Psoas muscle (tissue), 8 donors: ENCODE measurements around the gene SORBS1. TPM values are rescaled to one million over a fixed set of nuclear protein-coding genes. Genes with fewer than 3 reads are reported as not detected.

Experiments
- ATAC-seq, 4 donors: fragments of 200-7000 bp; cut with Tn5 transposase; one replicate each; pipeline ENCODE4 v1.9.1; 2020; ENCODE audit warnings: moderate library complexity in 3 of 4, mild to moderate bottlenecking in 2 of 4
- DNase-seq, 2 donors: peaks; one replicate each; pipeline ENCODE4 v3.0.0-alpha.2; 2020
- H3K27ac ChIP-seq: fragments of 200-600 bp; one replicate; pipeline ENCODE4 v1.8.0; 2022
- H3K27me3 ChIP-seq, 3 donors: fragments of 200-600 bp in 1 of 3; one replicate each; pipeline versions ENCODE4 v1.6.1 to v1.8.0; 2013 to 2022; ENCODE audit warnings: low read length in 2 of 3, mild to moderate bottlenecking in 2 of 3, moderate library complexity in 1 of 3; ENCODE audit not compliant: insufficient read depth in 3 of 3
- H3K36me3 ChIP-seq, 2 donors: fragments of 200-600 bp in 1 of 2; one replicate each; pipeline versions ENCODE4 v1.6.1 to v1.8.0; 2013 to 2022; ENCODE audit warnings: low read depth in 1 of 2, mild to moderate bottlenecking in 1 of 2, moderate library complexity in 1 of 2; ENCODE audit not compliant: insufficient read depth in 1 of 2
- H3K4me1 ChIP-seq: fragments of 200-600 bp; one replicate; pipeline ENCODE4 v1.8.0; 2022
- H3K4me3 ChIP-seq: fragments of 200-600 bp; one replicate; pipeline ENCODE4 v1.8.0; 2022; ENCODE audit warnings: mild to moderate bottlenecking
- H3K9me3 ChIP-seq: fragments of 200-600 bp; one replicate; pipeline ENCODE4 v1.8.0; 2022
- WGBS, 3 donors: extraction: QIAGEN DNeasy Blood & Tissue Kit; methylation state at CpG; one replicate each; pipeline versions ENCODE4 v1.1.6 to v1.1.7; 2013; 5-methylcytosine and 5-hydroxymethylcytosine counted together
- intact Hi-C, 2 donors: fragments of 100-400 bp; cut with DNase I; formaldehyde crosslinking; loops; one replicate each; pipeline versions ENCODE4 v1.11.0 to v1.14.2; 2022
- polyA plus RNA-seq, 3 donors: library from polyadenylated mRNA; stranded (reverse); fragments of 200-250 nt; gene quantifications; one replicate each; pipeline ENCODE4 v1.2.3, GENCODE V29; 2013
- total RNA-seq, 4 donors: library from RNA; stranded (reverse); fragmentation: NEBNext Ultra II Directional in 2 of 4; extraction: Animal tissue kit (Norgen Biotek cat#: 25700) in 2 of 4; gene quantifications; one replicate each; pipeline versions ENCODE4 v1.2.1 to v1.2.4, GENCODE V29; 2021 to 2023
- TF ChIP-seq, protein P1 (sequence below): fragments of 200-600 bp; IDR thresholded peaks from one replicate; pipeline ENCODE4 v1.8.0; 2022; ENCODE audit warnings: antibody characterized with exemption
- donor health status: healthy with polysubstance abuse.
- donor health status: DM: no; HTN: no; CAD: no; lungs with moderate emphysema.
- donor health status: Bipolar disorder and iron deficiency.
- donor health status: healthy.
- donor health status: DM: yes; HTN: yes; CAD: no.
- donor health status: DM: no; HTN: no; CAD: no.
- donor health status: DM: no; HTN: no; CAD: no.
- donor health status: DM: yes; HTN: yes; CAD: no.

The SORBS1 gene
- total and polyA plus RNA-seq, 7 donors, result 17.3 to 306 (median 145) TPM

DNA sequence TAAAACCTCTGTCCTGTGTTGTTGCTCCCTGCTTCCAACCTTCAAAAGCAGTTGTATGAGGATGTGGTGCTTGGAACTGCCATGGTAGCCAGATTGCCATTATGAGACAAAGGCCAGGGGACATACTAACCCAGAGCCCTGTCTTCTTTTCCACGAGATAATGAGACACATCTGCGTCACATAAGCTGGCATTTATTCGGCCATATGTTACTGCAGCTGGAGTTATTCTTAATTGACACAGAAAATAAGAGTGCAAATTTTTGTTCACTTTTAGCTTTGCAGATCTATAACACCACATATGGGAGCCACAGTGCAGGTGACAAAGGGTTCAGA, 254.9 kb downstream of the SORBS1 start:
- Histone ChIP-seq H3K36me3 (no peaks in the 10 kb centered on the region), H3K27me3 (no peaks in the 10 kb centered on the region), H3K9me3 (no peaks in the 10 kb centered on the region), H3K4me1 (peaks cover 20% of the 10 kb centered on the region), H3K27ac (no peak overlapping the region), H3K4me3 (no peak overlapping the region)
- intact Hi-C loops, result no loop called here
- TF ChIP-seq, protein P1, sequence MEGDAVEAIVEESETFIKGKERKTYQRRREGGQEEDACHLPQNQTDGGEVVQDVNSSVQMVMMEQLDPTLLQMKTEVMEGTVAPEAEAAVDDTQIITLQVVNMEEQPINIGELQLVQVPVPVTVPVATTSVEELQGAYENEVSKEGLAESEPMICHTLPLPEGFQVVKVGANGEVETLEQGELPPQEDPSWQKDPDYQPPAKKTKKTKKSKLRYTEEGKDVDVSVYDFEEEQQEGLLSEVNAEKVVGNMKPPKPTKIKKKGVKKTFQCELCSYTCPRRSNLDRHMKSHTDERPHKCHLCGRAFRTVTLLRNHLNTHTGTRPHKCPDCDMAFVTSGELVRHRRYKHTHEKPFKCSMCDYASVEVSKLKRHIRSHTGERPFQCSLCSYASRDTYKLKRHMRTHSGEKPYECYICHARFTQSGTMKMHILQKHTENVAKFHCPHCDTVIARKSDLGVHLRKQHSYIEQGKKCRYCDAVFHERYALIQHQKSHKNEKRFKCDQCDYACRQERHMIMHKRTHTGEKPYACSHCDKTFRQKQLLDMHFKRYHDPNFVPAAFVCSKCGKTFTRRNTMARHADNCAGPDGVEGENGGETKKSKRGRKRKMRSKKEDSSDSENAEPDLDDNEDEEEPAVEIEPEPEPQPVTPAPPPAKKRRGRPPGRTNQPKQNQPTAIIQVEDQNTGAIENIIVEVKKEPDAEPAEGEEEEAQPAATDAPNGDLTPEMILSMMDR, result no peak
- DNase-seq (no peak), ATAC-seq (no peak)
- 69 to 76% (median 74%) methylated on average over 3 of the region's 3 CpGs for WGBS, 3 donors

DNA sequence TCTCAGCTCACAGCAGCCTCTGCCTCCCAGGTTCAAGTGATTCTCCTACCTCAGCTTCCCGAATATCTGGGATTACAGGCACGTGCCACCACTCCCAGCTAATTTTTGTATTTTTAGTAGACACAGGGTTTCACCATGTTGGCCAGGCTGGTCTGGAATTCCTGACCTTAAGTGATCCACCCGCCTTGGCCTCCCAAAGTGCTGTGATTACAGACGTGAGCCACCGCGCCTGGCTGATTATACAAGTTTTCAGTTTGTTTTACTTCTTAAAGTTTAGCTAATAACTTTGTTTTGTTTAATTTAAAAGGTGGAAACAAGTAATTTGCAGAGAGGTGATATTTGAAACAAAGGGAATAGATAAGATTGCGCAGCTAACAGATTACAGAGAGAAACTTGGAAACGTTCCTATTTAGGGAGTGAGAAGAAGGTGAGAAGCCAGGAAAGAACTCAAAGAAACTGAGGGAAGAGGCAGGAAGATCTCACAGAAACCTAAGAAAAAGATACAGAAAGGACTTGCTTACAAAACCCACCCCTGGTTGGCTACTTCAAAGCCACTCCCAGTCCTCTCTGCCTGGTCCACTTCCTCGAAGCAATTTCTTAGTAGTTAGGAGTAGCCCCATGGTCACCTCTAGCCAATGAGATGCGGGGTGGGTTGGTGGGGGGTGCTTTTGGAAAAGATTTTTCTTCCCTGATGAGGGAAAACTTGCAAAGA, 255.4 kb downstream of the SORBS1 start:
- Histone ChIP-seq H3K4me3 (no peak overlapping the region), H3K4me1 (peaks cover 20% of the 10 kb centered on the region), H3K9me3 (no peaks in the 10 kb centered on the region), H3K27me3 (no peaks in the 10 kb centered on the region), H3K27ac (no peak overlapping the region), H3K36me3 (no peaks in the 10 kb centered on the region)
- TF ChIP-seq, protein P1, result no peak
- WGBS, 3 donors, result 56 to 60% (median 58%) methylated on average over 10 of the region's 10 CpGs
- intact Hi-C loops, result no loop called here
- ATAC-seq (no peak), DNase-seq (no peak)

GRCh38 chr10:95304976-95305375, 256.2 kb downstream of the SORBS1 start:
- peaks cover 19% of the 10 kb centered on the region for H3K4me1 ChIP-seq
- intact Hi-C loops, result no loop called here
- H3K27me3 ChIP-seq, result no peaks in the 10 kb centered on the region
- H3K4me3 ChIP-seq, result no peak overlapping the region
- H3K9me3 ChIP-seq, result no peaks in the 10 kb centered on the region
- H3K27ac ChIP-seq, result no peak overlapping the region
- WGBS, 3 donors, result 81 to 93% (median 82%) methylated on average over 2 of the region's 2 CpGs
- ATAC-seq (no peak), DNase-seq (no peak)
- TF ChIP-seq, protein P1, result no peak
- H3K36me3 ChIP-seq, result no peaks in the 10 kb centered on the region

DNA sequence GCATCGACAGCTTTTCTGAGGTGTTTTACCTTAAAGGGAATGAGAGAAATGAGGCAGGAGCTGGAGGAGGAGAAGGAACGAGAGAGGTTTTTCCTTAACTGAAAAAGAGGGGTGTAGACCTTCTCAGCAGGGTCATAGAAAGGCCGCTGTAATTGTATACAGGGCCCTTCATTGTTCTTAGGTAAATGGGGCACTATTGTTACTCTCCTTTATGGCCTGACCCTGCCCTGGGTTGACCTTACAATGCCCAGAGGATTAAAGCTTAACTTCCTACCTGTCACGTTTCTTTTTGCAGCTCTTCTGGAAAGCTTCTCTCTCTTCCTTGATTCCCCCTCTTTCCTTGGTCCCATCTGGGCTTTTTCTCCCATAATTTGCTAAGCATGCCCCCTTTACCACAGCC, 256.7 kb downstream of the SORBS1 start:
- intact Hi-C loops, result no loop called here
- 57 to 65% (median 62%) methylated on average over 4 of the region's 4 CpGs for WGBS, 3 donors
- ATAC-seq, result no peak

More for the DNA sequence above, 256.7 kb downstream of the SORBS1 start:
- no peaks in the 10 kb centered on the region for H3K36me3 ChIP-seq
- no peaks in the 10 kb centered on the region for H3K9me3 ChIP-seq
- no peak for DNase-seq
- peaks cover 14% of the 10 kb centered on the region for H3K4me1 ChIP-seq
- no peak overlapping the region for H3K4me3 ChIP-seq
- H3K27ac ChIP-seq, result no peak overlapping the region
- TF ChIP-seq, protein P1, result no peak
- no peaks in the 10 kb centered on the region for H3K27me3 ChIP-seq
